Hematopoietic multipotent progenitor cell treated with erythropoietin and hydrocortisone succinate and interleukin-3 and kit ligand, for 6 days (in vitro differentiated cells): ENCODE data around the gene RBBP8.

ENCODE experiments used
- DNase-seq: peaks from one replicate; pipeline ENCODE4 v3.0.0-alpha.2; 2015

Gene RBBP8

DNA sequence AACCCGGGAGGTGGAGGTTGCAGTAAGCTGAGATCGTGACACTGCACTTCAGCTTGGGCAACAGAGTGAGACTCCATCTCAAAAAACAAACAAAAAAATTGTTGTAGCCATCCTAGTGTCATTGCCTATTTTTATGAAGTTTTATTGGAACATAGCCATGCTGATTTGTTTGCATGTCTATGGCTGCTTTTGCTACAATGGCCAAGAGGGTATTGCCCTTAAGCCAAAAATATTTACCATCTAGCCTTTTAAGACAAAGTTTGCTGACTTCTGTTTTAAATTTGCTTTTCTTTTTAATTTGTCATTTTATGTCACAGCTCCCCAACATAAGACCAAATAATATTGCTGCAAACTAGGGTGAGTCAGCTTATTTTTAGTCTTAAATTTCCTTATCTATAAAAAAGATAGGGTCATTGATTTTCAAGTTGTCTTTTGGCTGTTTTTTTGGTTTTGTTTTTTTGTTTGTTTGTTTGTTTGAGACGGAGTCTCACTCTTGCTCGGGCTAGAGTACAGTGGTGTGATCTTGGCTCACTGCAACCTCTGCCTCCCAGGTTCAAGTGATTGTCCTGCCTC lies 132.2 kb downstream of the RBBP8 start:
- no peak for DNase-seq

DNA sequence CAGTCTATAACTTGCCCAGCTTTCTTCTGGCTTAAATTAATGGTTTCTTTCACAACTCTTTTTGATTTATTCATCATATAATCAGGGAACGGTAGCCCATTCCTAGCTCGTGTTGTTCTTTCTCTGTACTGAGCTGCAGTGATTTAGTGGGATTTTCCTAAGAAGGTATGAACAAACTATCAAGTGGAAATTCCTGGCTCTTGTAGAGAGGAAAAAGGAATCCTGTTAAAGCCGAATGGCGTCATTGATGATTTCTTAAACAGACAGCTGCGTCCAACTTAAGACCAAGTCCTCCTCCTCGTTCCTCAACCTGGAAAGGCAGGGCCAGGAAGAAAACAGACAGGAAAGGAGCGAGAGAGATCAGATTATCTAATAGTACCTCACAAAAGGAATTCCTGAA lies 132.9 kb downstream of the RBBP8 start:
- no peak for DNase-seq

GRCh38 chr18:23066504-23067039 lies 133.4 kb downstream of the RBBP8 start:
- no peak for DNase-seq

DNA sequence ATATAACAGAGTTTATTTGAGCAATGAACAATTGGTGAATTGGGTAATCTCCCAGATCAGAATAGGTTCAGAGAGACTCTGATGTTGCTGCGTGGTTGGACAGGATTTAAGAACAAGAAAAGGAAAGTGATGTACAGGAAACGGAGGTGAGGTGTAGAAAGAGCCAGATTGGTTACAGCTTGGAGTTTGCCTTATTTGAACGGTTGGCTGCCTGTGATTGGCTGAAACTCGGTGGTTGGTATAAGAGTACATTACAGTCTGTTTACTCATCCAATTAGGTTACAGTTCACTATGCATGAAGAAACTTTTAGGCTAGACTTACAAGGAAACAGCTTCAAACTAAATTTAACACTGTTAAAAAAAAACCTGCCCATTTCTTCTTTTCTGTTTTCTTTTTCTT lies 134.1 kb downstream of the RBBP8 start:
- DNase-seq: no peak

DNA sequence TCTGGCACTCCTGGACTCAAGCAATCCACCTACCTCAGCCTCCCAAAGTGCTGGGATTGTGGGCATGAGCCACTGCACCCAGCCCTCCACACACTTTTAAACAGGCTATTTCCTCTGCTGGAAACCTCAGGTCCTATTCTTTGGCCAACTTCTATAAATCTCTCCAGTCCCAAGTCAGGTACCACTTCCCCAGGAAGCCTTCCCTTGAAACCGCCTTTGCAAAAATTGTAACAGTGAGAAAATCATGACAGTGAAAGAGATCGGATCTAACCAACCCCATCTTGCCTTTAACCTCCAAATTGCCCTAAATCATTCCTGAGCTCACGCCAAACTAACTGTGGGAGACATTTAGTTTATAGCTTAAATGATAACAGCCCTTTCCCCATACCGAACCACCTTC lies 134.9 kb downstream of the RBBP8 start:
- no peak for DNase-seq

DNA sequence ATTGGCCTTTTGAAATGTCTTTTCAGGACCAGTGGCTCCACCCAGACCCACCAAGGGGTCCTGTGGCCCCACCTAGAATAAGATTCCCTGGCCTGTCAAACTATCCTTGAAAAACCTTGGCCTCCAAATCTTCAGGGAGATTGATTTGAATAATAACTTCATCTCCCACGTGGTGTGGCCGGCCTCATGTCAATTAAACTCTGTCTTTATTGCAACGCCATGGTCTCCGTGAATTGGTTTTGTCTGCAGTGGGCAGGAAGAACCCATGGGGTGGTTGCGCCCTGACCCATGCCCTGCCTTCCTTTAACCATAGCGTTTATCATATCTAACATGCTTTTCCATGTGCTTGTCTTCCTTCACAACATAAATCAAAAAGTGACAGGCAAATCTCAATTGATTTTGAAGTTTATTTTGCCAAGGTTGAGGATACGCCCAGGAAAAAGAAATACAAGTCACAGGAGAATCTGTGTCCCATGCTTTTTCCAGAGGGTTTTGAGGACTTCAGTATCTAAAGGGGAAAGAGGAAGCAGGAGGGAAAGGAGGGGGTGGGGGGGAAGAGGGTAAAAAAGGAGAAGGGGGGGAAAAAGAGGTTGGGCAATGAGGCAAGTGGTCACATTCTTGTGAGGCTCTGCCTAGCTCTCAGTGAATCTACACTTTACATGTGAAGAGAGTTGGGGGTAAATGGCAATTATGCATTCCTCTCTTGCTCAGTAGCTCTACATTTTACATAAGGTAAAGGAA lies 135.6 kb downstream of the RBBP8 start:
- peak; percentile 55 for DNase-seq

DNA sequence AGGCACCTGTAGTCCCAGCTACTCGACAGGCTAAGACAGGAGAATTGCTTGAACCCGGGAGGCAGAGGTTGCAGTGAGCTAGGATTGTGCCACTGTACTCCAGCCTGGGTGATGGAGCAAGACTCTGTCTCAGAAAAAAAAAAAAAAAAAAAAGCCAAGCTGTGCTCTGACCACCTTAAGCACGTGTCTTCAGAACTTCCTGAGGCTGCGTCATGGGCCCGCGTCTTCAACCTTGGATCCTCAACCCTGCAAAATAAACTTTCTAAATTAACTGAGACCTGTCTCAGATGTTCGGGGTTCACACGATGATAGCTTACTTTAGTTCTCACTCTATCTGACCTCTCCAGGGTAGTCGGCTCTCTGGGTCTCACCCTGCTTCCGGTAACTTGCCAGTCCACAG lies 136.4 kb downstream of the RBBP8 start:
- DNase-seq: no peak

GRCh38 chr18:23069898-23070297 lies 136.8 kb downstream of the RBBP8 start:
- no peak for DNase-seq

DNA sequence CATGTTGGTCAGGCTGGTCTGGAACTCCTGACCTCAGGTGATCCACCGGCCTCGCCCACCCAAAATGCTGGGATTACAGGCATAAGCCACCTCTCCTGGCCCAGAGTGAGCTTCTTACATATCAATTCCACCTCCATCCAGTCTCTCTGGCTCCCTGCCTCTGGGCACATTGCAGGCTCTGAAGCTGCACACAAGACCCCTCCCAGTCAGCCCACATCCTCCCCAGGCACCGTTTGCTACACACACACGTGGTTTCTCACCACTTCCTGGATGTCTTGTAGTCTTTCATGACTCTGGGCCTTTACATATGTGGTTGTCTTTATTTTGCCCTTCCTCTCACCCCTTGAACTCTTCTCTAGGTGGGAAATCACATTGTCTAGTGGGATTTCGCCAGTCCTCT lies 138.2 kb downstream of the RBBP8 start:
- peak; percentile 85 for DNase-seq

DNA sequence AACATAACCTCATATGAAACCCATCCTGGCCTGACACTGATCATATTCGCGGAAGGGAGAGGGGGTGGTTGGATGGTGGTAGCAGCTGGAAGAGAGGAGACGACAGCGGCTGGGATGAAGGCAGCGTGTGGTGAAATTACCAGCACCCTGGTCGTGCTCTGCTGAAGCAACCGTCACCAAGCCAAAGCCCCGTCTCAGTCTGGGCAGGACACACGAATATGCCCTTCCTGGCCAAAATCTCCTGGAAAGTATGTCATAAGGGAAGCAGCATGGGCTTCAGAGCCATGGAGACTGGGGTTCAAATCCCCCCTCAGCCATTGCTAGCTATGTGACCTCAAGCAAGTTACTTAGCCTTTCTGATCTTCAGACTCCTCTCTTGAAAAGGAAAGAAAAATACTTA lies 139.0 kb downstream of the RBBP8 start:
- no peak for DNase-seq

DNA sequence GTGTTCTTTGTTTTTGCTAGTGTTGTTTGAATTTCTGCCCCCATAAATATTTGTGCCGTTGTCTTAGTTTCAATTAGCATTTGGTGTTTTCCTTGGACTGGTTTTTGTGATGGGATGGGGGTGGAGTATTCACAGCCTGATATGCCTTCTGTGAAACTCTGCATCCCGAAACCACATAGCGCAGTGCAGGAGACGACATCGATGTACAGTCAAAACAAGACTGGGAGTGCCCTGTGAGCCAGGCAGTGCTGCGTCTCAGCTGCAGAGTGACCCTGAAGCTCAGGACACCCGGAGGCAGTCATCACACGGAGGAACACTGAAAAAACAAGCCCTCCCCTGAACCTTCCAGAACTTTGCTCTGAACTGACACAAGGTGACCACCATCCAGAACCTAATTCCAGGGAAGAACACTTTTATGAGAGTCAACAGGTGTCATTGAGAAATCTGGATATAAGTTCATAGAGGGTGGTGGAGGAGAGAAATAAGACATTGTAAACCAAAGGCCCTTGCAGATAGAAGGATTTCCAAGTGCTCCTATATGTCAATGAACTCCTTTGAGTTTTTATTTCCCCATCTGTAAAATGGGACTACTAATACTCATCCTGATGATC lies 141.0 kb downstream of the RBBP8 start:
- no peak for DNase-seq
